GM21390 (cell line): ENCODE data around the gene WSCD2.

Experiments
- ATAC-seq: cut with Tn5 transposase; IDR thresholded peaks from one replicate; pipeline ENCODE4 v1.9.1; 2021; ENCODE audit not compliant: unreplicated experiment

Gene WSCD2

GRCh38 chr12:108129017-108129812 is at the start of gene WSCD2:
TSS of gene WSCD2 (plus strand) at chr12:108129288. CDS start at chr12:108195833, 66,545 bp downstream.
- ATAC-seq = no peak

- no peak for ATAC-seq
Observed at GRCh38 chr12:108079721-108080120, 49.4 kb upstream of the WSCD2 start.

GRCh38 chr12:108080363-108080762 is 48.7 kb upstream of the WSCD2 start:
- ATAC-seq = no peak

- ATAC-seq = no peak
Observed at GRCh38 chr12:108082485-108082884, 46.6 kb upstream of the WSCD2 start.

- ATAC-seq = no peak
Observed at GRCh38 chr12:108087900-108088299, 41.2 kb upstream of the WSCD2 start.

GRCh38 chr12:108090107-108090899 is 38.8 kb upstream of the WSCD2 start:
- no peak for ATAC-seq

- ATAC-seq = no peak
Observed at GRCh38 chr12:108090932-108091678, 38.0 kb upstream of the WSCD2 start.

GRCh38 chr12:108091679-108092051 is 37.4 kb upstream of the WSCD2 start:
- ATAC-seq = no peak

GRCh38 chr12:108093209-108093608 is 35.9 kb upstream of the WSCD2 start:
- no peak for ATAC-seq

- ATAC-seq = no peak
Observed at GRCh38 chr12:108094056-108094649, 34.9 kb upstream of the WSCD2 start.

GRCh38 chr12:108097160-108097911 is 31.8 kb upstream of the WSCD2 start:
- ATAC-seq = no peak

GRCh38 chr12:108098374-108098773 is 30.7 kb upstream of the WSCD2 start:
- no peak for ATAC-seq

- no peak for ATAC-seq
Observed at GRCh38 chr12:108099073-108099472, 30.0 kb upstream of the WSCD2 start.

- ATAC-seq = no peak
Observed at GRCh38 chr12:108099778-108100489, 29.2 kb upstream of the WSCD2 start.

- ATAC-seq = no peak
Observed at GRCh38 chr12:108101605-108102175, 27.4 kb upstream of the WSCD2 start.

- peak; percentile 51 for ATAC-seq
Observed at GRCh38 chr12:108102363-108102762, 26.7 kb upstream of the WSCD2 start.

GRCh38 chr12:108103087-108103486 is 26.0 kb upstream of the WSCD2 start:
- ATAC-seq = no peak

GRCh38 chr12:108103517-108103916 is 25.6 kb upstream of the WSCD2 start:
- no peak for ATAC-seq

- ATAC-seq = no peak
Observed at GRCh38 chr12:108104657-108105056, 24.4 kb upstream of the WSCD2 start.
